HG03439 (cell line): ENCODE measurements around the gene AGPAT2.

Experiments used
- ATAC-seq: cut with Tn5 transposase; IDR thresholded peaks from one replicate; pipeline ENCODE4 v1.9.1; 2021; ENCODE audit warnings: mild to moderate bottlenecking, moderate library complexity; ENCODE audit not compliant: unreplicated experiment

AGPAT2 gene

GRCh38 chr9:136665111-136665703, 22.1 kb downstream of the AGPAT2 start:
- ATAC-seq = no peak

DNA sequence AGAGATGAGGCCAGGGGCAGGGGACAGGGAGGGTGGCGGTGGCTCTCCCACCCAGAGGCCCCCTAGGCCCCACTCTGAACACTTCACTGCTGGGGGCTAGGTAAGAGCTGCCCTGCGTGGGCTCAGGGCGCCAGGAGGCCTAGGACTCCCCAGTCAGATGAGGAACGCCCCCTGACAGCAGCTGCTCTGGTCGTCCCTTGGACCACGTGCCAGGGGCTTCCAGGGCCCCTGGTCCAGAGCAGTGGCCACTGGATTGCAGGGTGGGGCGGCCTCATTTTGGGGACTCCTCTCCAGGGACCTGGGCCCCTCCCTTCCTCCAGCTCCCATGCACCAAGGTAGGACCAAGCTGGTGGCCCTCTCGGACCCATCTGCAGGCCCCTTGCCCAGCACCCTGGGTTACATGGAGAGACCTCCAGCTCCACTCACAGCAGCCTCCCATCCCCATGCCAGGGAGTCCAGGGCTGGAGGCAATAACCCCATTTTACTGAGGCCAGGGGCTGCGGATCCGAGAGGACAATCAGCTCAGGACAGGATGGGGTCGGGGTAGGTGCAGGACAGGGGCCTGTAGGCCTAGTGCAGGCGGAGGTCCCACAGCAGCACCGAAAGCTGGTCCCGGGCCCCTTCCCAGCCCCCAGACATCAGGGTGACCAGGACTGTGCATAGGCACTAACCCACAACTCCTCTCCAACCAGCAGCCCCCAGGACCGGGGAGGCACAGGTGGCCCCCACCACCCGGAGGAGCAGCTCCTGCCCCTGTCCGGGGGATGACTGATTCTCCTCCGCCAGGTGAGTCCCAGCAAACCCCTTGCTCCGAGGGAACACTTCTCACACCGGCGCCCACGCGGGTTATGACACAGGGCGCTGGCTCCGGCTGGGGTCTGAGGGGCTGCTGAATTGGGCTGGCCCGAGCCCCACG, 23.0 kb downstream of the AGPAT2 start:
- ATAC-seq = no peak

DNA sequence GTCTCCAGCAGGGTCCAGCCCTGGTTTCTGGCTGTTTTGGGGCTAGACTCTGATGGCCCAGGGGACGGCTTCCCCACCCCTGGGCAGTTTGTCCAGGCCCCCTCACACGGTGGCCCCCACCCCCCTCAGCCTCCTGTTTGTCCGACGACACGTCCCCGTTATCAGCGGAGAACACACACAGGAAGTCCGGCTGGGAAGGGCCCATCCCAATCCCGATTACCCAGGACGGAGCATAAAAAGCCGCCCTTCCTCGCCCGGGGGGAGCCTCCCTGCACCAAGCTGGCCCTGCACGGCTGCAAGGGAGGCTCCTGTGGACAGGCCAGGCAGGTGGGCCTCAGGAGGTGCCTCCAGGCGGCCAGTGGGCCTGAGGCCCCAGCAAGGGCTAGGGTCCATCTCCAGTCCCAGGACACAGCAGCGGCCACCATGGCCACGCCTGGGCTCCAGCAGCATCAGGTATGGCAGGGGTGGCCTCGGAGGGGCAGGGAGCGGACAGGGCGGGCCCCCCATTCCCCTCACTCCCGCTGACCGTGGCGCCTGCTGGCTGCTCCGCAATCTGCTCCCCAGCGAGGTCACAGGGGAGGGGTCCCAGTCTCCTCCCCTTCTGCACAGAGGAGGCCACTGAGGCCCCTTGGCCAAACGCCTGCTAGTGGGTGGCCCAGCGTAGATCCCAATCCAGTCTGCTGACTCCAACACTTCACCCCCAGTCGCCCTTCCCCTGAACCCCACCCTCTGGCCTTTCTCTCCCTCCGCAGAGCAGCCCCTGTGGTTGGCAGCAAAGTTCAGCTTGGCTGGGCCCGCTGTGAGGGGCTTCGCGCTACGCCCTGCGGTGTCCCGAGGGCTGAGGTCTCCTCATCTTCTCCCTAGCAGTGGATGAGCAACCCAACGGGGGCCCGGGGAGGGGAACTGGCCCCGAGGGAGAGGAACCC, 24.3 kb downstream of the AGPAT2 start, which contains the start of gene EGFL7:
Gene EGFL7 (plus strand): TSS at position 261 of the 926 bp plus-strand sequence. CDS start 5,367 bp downstream, outside the sequence.
- no peak for ATAC-seq

- no peak for ATAC-seq
Observed at GRCh38 chr9:136662326-136662655, 25.0 kb downstream of the AGPAT2 start.

GRCh38 chr9:136661641-136662325, 25.5 kb downstream of the AGPAT2 start:
- no peak for ATAC-seq

GRCh38 chr9:136660971-136661550, 26.2 kb downstream of the AGPAT2 start:
- ATAC-seq = no peak

- ATAC-seq = no peak
Observed at GRCh38 chr9:136659861-136660784, 27.1 kb downstream of the AGPAT2 start.

- ATAC-seq = no peak
Observed at GRCh38 chr9:136658849-136659535, 28.3 kb downstream of the AGPAT2 start.

DNA sequence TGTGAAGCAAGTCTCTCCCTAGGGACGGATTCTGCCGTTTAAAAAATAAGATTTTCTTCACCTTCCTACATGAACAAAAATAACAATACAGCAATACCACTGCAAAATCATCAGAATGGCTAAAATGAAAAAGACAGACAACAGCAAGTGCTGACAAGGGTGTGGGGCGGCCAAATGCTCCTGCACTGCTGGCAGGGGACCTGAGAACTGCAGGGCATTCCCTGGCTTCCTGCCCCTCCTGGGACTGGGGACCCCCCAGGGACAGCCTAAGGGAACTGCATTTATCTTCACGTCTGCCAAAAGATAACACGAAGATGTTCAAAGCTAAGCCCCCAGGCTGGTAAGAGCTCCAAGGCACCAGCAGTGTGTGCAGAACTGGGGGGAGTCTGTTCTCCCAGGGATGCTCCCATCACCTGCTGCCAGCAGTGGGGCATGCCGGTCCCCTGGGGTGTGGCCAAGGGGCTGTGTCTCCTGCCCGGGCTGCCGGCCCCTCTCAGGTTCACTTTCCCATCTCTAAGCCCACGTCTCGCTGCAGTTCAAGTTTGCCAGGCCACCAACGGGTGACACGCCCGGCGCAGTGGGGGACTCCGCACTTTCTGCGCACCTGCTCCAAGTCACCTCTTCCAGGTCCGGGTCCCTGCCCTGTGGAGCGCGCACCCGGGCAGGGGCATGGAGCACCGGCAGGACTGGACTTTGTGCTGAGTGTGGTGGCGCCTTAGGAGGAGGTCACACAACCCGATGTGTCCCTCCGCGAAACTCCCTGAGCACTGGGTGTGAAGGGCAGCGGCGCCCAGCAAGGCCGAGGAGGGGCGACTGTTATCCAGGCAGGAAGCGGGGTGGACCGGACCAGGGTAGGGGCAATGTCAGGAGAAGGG, 29.0 kb downstream of the AGPAT2 start:
- ATAC-seq = no peak

DNA sequence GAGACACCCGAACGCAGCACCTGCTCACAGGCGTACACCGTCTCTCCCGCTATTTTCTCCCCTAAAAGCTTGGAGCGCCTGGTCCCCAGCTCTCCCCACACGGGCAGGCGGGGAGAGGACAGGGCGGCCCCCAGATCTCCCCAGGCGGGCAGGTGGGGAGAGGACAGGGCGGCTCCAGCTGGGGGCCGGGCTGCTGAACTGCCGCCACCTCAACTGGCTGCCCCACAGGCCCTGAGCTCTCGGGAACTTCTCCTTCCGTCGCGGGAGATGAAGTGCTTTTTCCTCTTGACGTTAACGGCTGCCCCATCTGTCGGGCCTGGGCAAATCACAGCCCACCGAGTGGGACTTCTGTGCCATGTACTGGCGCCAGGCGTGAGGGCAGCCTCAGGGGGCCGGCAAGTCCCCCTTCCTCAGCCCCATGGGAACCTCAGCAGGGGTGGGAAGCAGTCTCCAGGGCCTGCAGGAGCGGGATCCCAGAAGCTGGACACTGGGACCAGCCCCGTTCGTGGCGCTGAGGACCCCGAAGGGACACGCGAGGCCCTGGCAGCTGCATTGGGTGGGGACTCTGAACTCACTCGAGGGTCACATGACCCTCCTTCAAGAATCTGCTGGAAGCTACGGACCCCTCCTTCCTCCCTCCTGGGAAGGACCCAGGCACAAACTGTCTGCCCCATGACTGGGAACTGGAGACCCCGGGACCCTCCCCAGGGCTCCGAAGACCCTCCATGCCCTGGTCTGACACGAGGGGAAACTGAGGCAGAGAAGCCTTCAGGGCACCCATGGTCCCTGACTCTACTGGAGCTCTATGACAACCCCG, 30.3 kb downstream of the AGPAT2 start:
- no peak for ATAC-seq

- ATAC-seq = no peak
Observed at GRCh38 chr9:136656183-136656738, 31.0 kb downstream of the AGPAT2 start.

- ATAC-seq = no peak
Observed at GRCh38 chr9:136655536-136656182, 31.6 kb downstream of the AGPAT2 start.

- ATAC-seq = no peak
Observed at GRCh38 chr9:136654820-136655535, 32.3 kb downstream of the AGPAT2 start.

DNA sequence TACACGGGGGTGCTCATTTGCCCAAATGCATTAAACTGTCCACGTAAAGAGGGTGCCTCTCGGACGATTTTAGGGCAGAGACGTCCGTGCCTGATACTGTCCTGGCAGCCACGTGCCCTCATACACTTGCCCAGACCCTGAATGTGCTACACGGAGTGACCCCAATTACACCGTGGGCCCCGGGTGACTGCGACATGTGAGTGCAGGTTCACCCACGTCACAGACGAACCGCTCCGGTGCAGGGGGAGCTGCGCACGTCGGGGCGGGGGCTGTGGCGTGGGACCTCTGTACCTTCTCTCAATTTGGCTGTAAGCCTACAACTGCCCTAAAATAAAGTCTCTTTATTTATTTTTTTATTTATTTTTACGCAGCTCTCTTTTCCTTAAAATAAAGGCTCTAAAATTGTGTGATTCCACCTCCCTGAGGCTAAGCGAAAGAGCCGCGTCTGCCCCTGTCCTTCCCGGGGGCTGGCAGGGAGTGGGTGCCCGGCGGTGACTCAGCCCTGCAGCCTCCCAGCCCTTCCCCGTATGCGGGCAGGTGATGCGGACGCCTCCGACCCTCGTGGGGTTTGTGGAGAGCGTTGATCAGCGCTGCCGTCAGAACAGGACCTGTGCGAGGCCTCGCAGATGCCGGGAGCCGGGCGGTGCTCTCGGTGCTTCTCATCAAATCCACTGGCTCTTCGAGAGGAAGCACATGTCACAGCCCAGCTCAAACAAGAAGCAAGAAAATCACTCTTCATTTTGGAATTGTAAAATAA, 33.8 kb downstream of the AGPAT2 start:
- ATAC-seq = no peak

- no peak for ATAC-seq
Observed at GRCh38 chr9:136651860-136652259, 35.4 kb downstream of the AGPAT2 start.
